GM12801 (cell line): ENCODE results near the gene LMO4.

ENCODE experiments used
- CTCF ChIP-seq: IDR thresholded peaks from one replicate; pipeline ENCODE4 v1.5.1; 2011; ENCODE audit warnings: control low read depth; ENCODE audit not compliant: insufficient read length; ENCODE audit errors: extremely low read depth

Gene LMO4

GRCh38 chr1:87349036-87349435, 20.4 kb downstream of the LMO4 start:
- no peak for TF ChIP-seq CTCF

- no peak for TF ChIP-seq CTCF
Observed at GRCh38 chr1:87355894-87356293, 27.2 kb downstream of the LMO4 start.

GRCh38 chr1:87356591-87356990, 27.9 kb downstream of the LMO4 start:
- TF ChIP-seq CTCF, result no peak

GRCh38 chr1:87358219-87358618, 29.5 kb downstream of the LMO4 start:
- no peak for TF ChIP-seq CTCF

GRCh38 chr1:87359586-87359985, 30.9 kb downstream of the LMO4 start:
- TF ChIP-seq CTCF, result no peak

GRCh38 chr1:87362063-87362833, 33.6 kb downstream of the LMO4 start:
- no peak for TF ChIP-seq CTCF

- no peak for TF ChIP-seq CTCF
Observed at GRCh38 chr1:87362834-87363426, 34.2 kb downstream of the LMO4 start.
